Umbilical cord (tissue), 2 donors: ENCODE data around the gene IFRD1. TPM values are rescaled to one million over a fixed set of nuclear protein-coding genes. Genes with fewer than 3 reads are reported as not detected.

Experiments
- DNase-seq: peaks from one replicate; pipeline ENCODE4 v3.0.0-alpha.2; 2015; ENCODE audit warnings: low spot score
- total RNA-seq: library from RNA; depleted of rRNA; stranded (reverse); fragments of >200 nt; gene quantifications from one replicate; pipeline ENCODE4 v1.2.3, GENCODE V29; 2014; ENCODE audit warnings: low replicate concordance; ENCODE audit not compliant: insufficient read depth

IFRD1 gene
- total RNA-seq, result 79.9 TPM

DNA sequence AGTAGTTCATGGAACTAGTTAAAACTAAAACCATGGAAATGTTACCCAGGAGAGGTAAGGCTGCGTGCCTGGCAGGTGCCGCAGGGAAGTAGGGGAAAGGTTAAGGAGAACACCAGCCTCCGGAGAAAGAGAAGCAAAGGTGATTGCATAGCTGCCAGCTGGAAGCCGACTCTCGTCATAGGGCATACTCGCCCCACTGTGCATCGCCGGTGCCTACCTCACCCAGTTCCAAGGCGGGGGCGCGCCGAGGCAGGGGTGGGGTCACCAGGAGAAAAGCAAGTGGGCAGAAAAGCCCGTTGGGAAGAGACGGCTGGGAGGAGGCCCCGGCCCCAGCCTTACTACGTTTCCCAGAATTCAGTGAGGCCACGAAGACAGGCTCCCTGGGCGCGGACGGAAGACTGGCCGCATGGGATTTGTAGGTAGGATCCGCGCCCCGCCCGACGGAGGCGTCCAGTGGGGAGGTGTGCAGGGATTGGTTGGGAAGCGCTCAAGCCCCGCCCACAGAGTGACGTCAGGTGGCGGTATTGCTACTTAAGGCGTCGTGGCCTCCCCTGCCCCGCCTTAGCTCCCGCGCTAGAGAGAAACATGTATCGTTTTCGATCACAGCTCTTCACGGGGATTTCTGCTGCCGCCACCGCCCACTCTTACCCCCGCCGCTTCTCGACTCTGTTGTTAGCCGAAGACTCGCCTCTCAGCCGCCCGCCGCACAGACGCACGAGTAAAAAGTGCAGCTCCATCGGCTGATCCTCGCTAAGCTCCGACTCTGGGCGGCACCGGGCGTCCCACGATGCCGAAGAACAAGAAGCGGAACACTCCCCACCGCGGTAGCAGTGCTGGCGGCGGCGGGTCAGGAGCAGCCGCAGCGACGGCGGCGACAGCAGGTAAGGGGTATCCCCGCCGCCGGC lies at the start of gene IFRD1:
IFRD1 (plus strand) TSS at position 559 of the 905 bp plus-strand sequence; CDS start at position 788, 229 bp downstream.
- DNase-seq, result peak; percentile 100

- no peak for DNase-seq
Observed at GRCh38 chr7:112404321-112404720, 45.9 kb upstream of the IFRD1 start.

GRCh38 chr7:112405286-112405685 lies 45.0 kb upstream of the IFRD1 start:
- DNase-seq, result no peak

DNA sequence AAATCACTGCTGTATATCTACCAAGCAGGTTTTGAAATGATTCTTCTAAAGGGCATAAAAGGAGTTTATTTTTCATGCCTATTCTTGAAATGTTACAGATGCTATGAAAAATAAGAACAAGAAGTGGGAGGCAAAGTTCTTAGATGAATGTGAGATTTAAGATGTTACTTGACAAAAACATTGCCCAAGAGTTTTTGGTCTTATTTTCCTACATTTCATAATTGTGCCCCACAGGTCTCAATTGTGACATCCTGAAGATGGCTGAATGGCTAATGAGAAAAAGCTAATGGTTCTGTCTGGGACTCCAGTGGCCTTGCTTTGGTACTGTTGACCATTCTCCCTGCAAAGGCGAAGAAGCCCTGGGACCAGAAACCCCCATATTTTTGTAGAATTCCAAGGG lies 43.0 kb upstream of the IFRD1 start:
- no peak for DNase-seq

DNA sequence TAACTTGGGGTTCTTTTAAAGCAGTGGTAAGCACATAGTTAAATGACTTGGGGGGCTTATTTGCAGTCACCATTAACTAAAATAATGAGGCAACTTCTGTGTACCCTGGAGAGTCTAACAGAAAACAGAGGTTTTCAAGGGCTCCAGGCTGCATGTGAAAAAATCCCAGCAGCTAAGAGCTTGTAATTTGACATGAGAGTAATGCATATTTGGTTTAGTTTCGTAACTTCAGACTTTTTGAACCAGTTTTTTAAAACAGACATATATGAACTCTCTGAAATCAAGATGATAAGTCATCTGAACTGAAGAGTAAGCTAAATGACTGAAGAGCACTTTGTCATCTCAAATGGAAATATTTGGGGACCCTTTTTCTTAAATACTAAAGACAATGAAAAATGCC lies 40.2 kb upstream of the IFRD1 start:
- DNase-seq, result peak; percentile 81

- DNase-seq, result peak; percentile 57
Observed at GRCh38 chr7:112411186-112411795, 39.0 kb upstream of the IFRD1 start.

DNA sequence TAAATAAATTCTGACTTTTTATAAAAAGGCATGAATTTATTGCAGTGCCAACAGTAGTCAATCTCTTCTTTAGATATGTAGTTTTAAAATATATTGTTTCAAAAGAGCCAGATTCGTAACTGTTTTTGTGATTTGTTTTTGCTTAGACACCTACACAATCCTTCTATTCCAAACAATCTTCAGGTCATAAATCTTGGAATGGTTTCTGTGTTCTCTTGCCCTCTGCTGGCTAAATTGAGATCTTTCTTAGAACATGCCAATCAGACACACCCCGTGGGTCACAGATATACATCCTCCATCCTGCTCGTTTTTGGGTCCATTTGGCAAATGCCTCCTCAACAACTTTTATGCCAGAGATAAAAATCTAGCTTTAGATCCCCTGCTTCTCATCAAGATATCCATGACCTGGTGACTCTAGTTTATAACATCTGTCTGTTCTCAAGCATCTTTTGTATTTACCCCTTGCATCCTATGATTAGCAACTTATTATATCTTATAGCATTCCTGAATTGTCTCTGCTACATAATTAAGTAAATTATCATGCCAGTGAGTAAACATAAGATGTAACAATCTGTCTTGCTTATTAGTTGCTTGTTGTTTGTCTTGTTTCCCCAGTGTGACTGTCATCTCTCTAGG lies 35.3 kb upstream of the IFRD1 start:
- peak; percentile 25 for DNase-seq

GRCh38 chr7:112416127-112416526 lies 34.1 kb upstream of the IFRD1 start:
- no peak for DNase-seq

- DNase-seq, result no peak
Observed at GRCh38 chr7:112419543-112420130, 30.6 kb upstream of the IFRD1 start.

DNA sequence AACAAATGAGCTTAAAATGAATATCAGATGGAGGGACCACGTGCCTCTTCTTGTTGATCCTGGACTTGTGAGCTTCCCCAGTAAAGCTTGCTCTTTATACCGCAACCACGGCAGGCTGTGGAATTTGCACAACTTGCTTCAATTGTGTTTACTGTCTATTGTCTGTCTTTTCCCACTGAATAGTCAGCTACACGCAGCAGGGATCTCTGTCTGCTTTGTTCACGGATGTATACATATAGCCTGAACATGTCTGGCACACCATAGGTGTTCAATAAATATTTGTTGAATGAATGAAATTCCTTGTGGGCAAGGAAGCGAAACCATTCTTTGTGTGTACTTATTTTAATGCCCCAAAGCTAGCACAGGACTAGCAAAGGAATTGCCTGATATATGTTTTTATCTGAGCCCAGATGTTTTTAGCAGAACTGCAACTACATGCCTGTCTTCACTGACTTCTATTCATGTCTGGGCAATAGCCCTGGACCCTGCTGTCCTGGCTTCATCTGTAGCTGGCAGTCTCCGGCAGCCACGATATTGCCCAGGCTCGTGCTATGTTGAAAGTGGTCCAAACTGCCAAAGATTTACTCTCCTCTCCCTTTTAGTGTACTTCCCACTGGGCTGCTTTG lies 29.9 kb upstream of the IFRD1 start:
- DNase-seq, result peak; percentile 17

GRCh38 chr7:112421666-112422486 lies 28.4 kb upstream of the IFRD1 start:
- no peak for DNase-seq

DNA sequence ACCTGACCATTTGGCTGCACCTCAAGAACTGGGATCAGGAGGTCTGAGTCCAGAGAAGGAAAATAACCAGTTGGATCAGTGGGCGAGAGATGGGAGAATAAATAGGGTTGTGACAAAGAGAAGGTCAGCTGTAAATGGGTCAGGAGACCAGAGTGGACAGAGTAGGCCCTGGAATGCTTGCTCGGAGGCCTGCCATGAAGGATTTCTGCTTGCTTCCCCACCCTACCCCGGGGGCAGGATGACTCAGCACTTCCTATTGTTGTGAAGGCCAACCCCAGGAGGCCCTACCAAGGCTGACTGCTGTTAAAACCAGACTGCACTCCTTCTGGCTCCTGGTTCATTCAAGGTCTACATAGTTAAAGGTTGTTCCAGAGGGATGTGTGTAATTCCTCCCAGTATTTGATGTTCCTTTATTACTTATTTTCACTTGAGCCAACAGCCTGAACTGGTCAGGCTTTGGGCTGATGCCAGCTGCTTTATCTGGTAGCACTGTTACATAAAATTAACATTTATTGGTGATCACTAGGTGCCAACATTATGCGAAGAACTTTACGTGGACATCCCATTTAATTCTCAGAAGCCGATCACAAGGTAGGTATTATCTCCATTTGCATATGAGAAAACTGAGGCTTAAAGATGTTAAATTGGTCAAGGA lies 27.3 kb upstream of the IFRD1 start:
- DNase-seq, result peak; percentile 73

DNA sequence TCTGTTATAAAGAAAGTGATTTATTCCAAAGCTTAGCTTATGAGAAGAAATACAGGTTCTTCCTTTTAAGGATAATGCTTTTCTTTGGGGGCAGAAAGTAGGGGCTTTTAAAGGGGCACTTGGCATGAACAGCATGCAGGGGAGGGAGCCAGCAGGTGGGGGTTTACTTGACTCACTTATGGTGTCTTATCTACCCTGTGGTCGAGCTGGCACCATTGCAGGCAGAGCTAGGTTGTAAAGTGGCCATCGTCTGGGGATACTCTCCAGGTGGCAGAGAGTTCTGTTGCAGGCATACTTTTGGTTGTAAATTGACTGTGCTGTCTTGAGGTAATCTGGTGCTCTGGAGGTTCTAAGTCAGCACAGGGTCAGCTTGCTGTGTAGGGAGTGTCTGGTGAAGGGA lies 26.3 kb upstream of the IFRD1 start:
- no peak for DNase-seq

DNA sequence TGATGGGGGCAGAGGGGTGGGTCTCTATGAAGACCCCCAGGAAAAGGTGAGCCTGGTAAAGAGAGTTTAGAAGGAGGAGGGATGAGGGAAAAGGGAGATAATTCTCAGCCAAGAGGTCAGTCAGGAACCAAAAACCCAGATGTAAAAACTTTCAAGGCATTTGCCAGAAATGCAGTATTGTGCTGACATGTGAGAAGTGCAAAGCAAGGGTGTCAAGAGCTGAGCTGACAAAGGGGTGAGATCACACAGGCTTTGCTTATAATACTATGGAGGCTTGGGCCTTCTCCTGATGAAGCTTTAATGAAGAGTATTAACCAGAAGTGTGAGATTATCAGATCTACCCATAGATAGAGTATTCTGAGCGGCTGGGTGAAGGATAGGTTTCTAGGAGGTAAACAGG lies 22.3 kb upstream of the IFRD1 start:
- no peak for DNase-seq

- no peak for DNase-seq
Observed at GRCh38 chr7:112428715-112429114, 21.5 kb upstream of the IFRD1 start.

- no peak for DNase-seq
Observed at GRCh38 chr7:112430649-112431048, 19.6 kb upstream of the IFRD1 start.

DNA sequence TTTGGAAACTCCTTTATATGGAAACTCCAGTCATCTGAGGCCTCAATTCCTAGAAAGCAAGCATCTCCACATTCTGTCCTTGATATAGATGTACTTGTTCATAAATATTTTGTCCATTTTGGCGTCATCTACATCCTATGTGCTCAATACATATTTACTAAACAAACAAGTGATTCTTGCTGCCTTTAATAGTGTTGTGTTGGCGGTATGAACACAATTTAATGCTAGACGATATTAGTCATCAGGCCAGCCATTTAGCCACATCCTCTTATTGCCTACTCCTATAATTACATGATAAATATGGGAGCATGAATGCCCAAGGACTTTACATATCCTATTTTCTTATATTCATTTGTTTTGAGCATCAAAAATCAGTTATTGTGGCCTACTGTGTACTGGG lies 18.5 kb upstream of the IFRD1 start:
- no peak for DNase-seq

- no peak for DNase-seq
Observed at GRCh38 chr7:112433289-112433688, 17.0 kb upstream of the IFRD1 start.

GRCh38 chr7:112437072-112437471 lies 13.2 kb upstream of the IFRD1 start:
- no peak for DNase-seq

DNA sequence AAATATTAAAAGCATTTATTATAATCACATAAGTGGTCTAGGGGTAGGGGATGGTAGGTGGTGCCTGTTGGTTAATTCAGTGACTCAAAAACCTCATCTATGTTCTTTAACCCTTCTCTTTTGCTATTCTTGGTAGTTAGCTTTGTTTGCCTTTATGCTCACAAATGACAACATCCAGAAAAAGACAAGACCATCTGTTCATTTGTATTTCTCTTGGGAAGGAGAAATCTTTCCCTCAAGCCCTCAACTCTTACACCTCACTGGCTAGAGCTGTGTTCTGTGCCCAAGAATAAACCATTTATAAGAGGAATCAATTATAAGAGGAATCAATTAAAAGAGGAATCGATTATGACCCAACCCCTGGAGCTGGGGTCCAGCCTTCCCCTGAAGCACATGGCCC lies 10.8 kb upstream of the IFRD1 start:
- no peak for DNase-seq
